HUES64 (cell line): ENCODE results near the gene LRRC49.
"Not testable (repeated sequence)": the region's sequence is repeated elsewhere in the genome, so short reads cannot be mapped to it uniquely, and the experiment has no call there.

Experiments used
- H3K27ac ChIP-seq: 2 replicates; pipeline ENCODE4 v1.7.0; 2013; ENCODE audit warnings: low read depth, low read length, inconsistent platforms
- H3K27me3 ChIP-seq: 2 replicates; pipeline ENCODE4 v1.6.1; 2013; ENCODE audit warnings: mild to moderate bottlenecking, low read length; ENCODE audit not compliant: insufficient read depth
- H3K36me3 ChIP-seq: 2 replicates; pipeline ENCODE4 v1.6.1; 2013; ENCODE audit warnings: mild to moderate bottlenecking, low read length; ENCODE audit not compliant: insufficient read depth
- H3K4me1 ChIP-seq: 2 replicates; pipeline ENCODE4 v1.6.1; 2013; ENCODE audit warnings: mild to moderate bottlenecking, low read length, moderate library complexity; ENCODE audit not compliant: insufficient read depth
- H3K4me3 ChIP-seq: 2 replicates; pipeline ENCODE4 v1.5.1; 2013; ENCODE audit warnings: mild to moderate bottlenecking, low read length, moderate library complexity
- H3K9ac ChIP-seq: 2 replicates; pipeline ENCODE4 v1.6.1; 2013; ENCODE audit warnings: mild to moderate bottlenecking, low read depth, low read length
- H3K9me3 ChIP-seq: 2 replicates; pipeline ENCODE4 v1.6.1; 2013; ENCODE audit warnings: low read depth, low read length; ENCODE audit not compliant: insufficient read depth
- WGBS: fragments of 150-250, 120-280 bp; methylation state at CpG from one replicate; pipeline ENCODE4 v1.1.7; 2013; ENCODE audit warnings: missing lambda C conversion rate; 5-methylcytosine and 5-hydroxymethylcytosine counted together

The LRRC49 gene

GRCh38 chr15:71042356-71042922 is 149.8 kb downstream of the LRRC49 start:
- Histone ChIP-seq H3K27me3 (no peaks in the 10 kb centered on the region), H3K9ac (no peak overlapping the region), H3K27ac (no peak overlapping the region), H3K4me3 (no peak overlapping the region), H3K9me3 (no peaks in the 10 kb centered on the region), H3K36me3 (0 out of 2 replicates have a peak, but pooled peaks cover 2% of the 10 kb centered on the region), H3K4me1 (peaks cover 7% of the 10 kb centered on the region)
- 87% methylated on average over 3 of the region's 3 CpGs for WGBS

DNA sequence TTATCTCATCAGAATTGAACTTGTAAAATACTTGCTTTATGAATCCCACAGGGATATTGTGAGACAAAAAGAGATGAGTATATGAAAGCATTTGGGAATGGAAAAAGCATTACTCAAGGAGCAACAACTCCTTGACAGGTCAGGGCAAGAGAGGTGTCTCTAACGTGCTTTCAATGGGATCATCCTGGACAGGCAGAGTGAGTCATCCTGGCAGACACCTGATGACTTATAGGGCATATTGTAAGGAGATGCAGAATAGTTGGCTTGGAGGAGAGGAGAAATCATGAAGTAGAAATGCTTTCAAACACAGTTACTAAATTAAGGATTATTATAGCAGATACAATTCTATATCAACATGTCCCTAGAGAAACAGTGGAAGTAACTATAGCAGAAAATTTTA is 150.7 kb downstream of the LRRC49 start:
- H3K4me1 ChIP-seq = no peaks in the 10 kb centered on the region
- H3K9me3 ChIP-seq = no peaks in the 10 kb centered on the region
- no peak overlapping the region for H3K9ac ChIP-seq
- 0 out of 2 replicates have a peak, but pooled peaks cover 2% of the 10 kb centered on the region for H3K36me3 ChIP-seq
- H3K4me3 ChIP-seq = no peak overlapping the region
- no peak overlapping the region for H3K27ac ChIP-seq
- H3K27me3 ChIP-seq = no peaks in the 10 kb centered on the region
- 60% methylated on average over 1 of the region's 1 CpG for WGBS

- no peak overlapping the region for H3K9ac ChIP-seq
- WGBS = 100% methylated on average over 1 of the region's 1 CpG
- H3K4me1 ChIP-seq = 0 out of 2 replicates have a peak, but pooled peaks cover 3% of the 10 kb centered on the region
- H3K4me3 ChIP-seq = no peak overlapping the region
- H3K9me3 ChIP-seq = no peaks in the 10 kb centered on the region
- no peaks in the 10 kb centered on the region for H3K27me3 ChIP-seq
- H3K36me3 ChIP-seq = 0 out of 2 replicates have a peak, but pooled peaks cover 2% of the 10 kb centered on the region
- no peak overlapping the region for H3K27ac ChIP-seq
Measured at GRCh38 chr15:71044006-71044405, 151.4 kb downstream of the LRRC49 start.

- H3K36me3 ChIP-seq, H3K9ac ChIP-seq, H3K27ac ChIP-seq, H3K9me3 ChIP-seq, H3K27me3 ChIP-seq, H3K4me3 ChIP-seq: not testable (repeated sequence)
- 79% methylated on average over 2 of the region's 2 CpGs for WGBS
- H3K4me1 ChIP-seq = peaks cover 11% of the 10 kb centered on the region
Measured at GRCh38 chr15:71046146-71046545, 153.5 kb downstream of the LRRC49 start.

GRCh38 chr15:71048913-71049675 is 156.5 kb downstream of the LRRC49 start:
- H3K36me3 ChIP-seq = 0 out of 2 replicates have a peak, but pooled peaks cover 2% of the 10 kb centered on the region
- H3K27me3 ChIP-seq = no peaks in the 10 kb centered on the region
- no peak overlapping the region for H3K9ac ChIP-seq
- peaks cover 11% of the 10 kb centered on the region for H3K4me1 ChIP-seq
- WGBS = 88% methylated on average over 1 of the region's 2 CpGs
- peak overlapping the region; percentile 54; the same call in 1 of the 2 replicates for H3K27ac ChIP-seq
- H3K4me3 ChIP-seq = no peak overlapping the region
- H3K9me3 ChIP-seq = no peaks in the 10 kb centered on the region

DNA sequence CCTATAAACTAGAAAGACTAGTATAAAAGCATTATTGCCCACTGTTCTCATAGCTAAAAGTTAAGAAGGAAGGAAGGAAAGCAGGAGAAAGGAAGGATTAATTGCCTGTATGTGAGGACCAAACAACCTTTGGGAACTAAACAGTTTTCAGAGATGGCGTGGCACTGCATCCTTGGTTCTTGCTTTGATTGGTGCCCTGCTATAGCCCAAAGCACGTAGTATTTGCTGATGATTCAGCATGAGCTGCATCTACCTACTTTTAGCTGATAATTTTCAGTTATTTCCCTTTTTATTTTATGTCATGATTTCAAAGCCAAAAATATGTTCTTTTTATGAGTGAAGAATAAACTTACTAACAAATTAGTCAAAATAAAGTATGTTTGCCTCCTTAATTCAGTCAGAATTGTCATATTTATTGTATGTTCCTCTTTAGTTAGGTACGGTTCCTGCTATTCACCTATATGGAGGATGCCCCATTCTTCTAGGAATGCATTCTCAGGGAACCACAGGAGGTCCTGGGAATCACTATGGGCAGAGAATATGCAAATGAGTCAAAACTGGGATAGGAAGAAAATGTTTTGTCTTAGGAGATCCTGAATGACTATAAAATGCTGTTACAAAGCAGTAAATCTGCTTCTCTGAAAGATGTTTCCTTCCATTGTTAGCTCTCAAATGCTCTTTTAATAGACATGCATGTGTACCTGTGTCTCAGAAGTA is 157.2 kb downstream of the LRRC49 start:
- Histone ChIP-seq H3K27me3 (no peaks in the 10 kb centered on the region), H3K4me1 (peaks cover 11% of the 10 kb centered on the region), H3K4me3 (no peak overlapping the region), H3K9ac (no peak overlapping the region), H3K9me3 (no peaks in the 10 kb centered on the region), H3K36me3 (0 out of 2 replicates have a peak, but pooled peaks cover 2% of the 10 kb centered on the region), H3K27ac (peak overlapping the region; percentile 54; the same call in 1 of the 2 replicates)
- WGBS = 89% methylated on average over 3 of the region's 3 CpGs

- WGBS = 70% methylated on average over 4 of the region's 4 CpGs
- peak overlapping the region; percentile 37; the same call in 1 of the 2 replicates for H3K27ac ChIP-seq
Measured at GRCh38 chr15:71050461-71050860, 157.8 kb downstream of the LRRC49 start.

GRCh38 chr15:71051539-71051938 is 158.9 kb downstream of the LRRC49 start:
- Histone ChIP-seq H3K4me1 (peaks cover 11% of the 10 kb centered on the region), H3K27me3 (no peaks in the 10 kb centered on the region), H3K36me3 (no peaks in the 10 kb centered on the region), H3K4me3 (no peak overlapping the region), H3K9ac (no peak overlapping the region), H3K27ac (no peak overlapping the region), H3K9me3 (no peaks in the 10 kb centered on the region)
- WGBS = 95% methylated on average over 1 of the region's 1 CpG

More at GRCh38 chr15:71050461-71050860, 157.8 kb downstream of the LRRC49 start:
- H3K9ac ChIP-seq = no peak overlapping the region
- H3K9me3 ChIP-seq = no peaks in the 10 kb centered on the region
- H3K27me3 ChIP-seq = no peaks in the 10 kb centered on the region
- peaks cover 11% of the 10 kb centered on the region for H3K4me1 ChIP-seq
- no peak overlapping the region for H3K4me3 ChIP-seq
- H3K36me3 ChIP-seq = no peaks in the 10 kb centered on the region

- Histone ChIP-seq H3K4me3 (no peak overlapping the region), H3K9me3 (no peaks in the 10 kb centered on the region), H3K4me1 (peaks cover 11% of the 10 kb centered on the region), H3K9ac (no peak overlapping the region), H3K36me3 (no peaks in the 10 kb centered on the region), H3K27ac (no peak overlapping the region), H3K27me3 (no peaks in the 10 kb centered on the region)
- WGBS = 100% methylated on average over 1 of the region's 2 CpGs
Measured at GRCh38 chr15:71052356-71052755, 159.7 kb downstream of the LRRC49 start.

GRCh38 chr15:71054286-71054952 is 161.8 kb downstream of the LRRC49 start:
- 92% methylated on average over 1 of the region's 2 CpGs for WGBS
- no peak overlapping the region for H3K27ac ChIP-seq
- H3K36me3 ChIP-seq = 0 out of 2 replicates have a peak, but pooled peaks cover 3% of the 10 kb centered on the region
- no peaks in the 10 kb centered on the region for H3K27me3 ChIP-seq
- H3K9ac ChIP-seq = no peak overlapping the region
- peaks cover 10% of the 10 kb centered on the region; the same call in 1 of the 2 replicates for H3K9me3 ChIP-seq
- H3K4me1 ChIP-seq = peaks cover 6% of the 10 kb centered on the region
- H3K4me3 ChIP-seq = no peak overlapping the region
